Stimulated activated CD4-positive, alpha-beta T cell treated with anti-CD3 and anti-CD28 coated beads, TNF-alpha, amount 100 ng/mL, for 24 hours (primary cell): Measurements from ENCODE around the gene PRDX1.
"Not testable (repeated sequence)": the region's sequence is repeated elsewhere in the genome, so short reads cannot be mapped to it uniquely, and the experiment has no call there.

Experiments
- DNase-seq, 3 experiments: peaks; one replicate each; pipeline ENCODE4 v3.0.0-alpha.2; 2020; ENCODE audit warnings: low read depth in 3 of 3

Gene PRDX1

DNA sequence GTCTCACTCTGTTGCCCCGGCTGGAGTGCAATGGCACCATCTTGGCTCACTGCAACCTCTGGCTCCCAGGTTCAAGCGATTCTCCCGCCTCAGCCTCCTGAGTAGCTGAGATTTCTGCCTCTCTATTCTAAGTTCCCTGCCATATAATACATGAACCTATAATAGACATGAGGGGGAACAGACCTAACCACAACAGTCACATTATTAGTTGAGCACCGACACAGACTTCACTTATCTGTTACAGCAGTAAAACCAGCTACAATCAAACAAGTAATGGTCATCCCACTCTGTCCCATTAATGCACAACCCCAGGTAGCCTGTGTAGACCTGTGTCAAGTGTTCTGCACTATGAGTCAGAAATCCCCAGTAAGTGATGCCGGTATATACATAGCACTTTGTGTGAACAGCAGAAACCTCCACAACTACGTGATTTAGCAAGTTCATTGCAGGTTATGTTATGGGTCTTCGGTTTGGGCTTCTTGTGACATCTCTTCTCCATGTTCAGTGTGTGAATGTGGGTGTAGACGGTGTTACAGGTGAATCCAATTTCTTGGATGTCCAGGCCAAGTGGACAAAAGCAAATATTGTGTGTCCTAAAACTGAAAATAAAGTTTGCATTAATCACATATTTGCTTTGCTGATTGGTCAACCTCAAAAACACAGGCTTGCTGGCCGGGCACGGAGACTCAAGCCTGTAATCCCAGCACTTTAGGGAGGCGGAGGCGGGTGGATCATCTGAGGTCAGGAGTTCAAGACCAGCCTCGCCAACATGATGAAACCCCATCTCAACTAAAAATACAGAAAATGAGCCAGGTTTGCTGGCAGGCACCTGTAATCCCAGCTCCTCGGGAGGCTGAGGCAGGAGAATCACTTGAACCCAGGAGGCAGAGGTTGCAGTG lies 18.0 kb downstream of the PRDX1 start:
- DNase-seq: no peak

DNA sequence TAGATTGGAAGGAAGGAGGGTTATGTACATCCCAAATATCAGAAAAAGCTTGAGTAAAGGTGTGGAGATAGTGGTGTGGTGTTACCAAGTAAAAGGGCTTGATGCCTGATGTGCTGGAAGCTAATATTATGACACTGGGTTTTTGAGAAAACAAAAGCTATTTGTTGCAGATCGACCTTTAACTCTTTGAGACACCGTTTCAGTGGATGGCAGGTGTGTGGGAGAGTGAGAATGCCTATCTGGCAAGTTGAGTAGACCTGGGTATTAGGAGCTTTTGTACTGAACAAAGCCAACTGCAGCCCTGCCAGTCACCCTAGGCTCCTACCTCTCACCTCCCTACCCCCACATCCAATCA lies 20.2 kb downstream of the PRDX1 start:
- DNase-seq: no peak

DNA sequence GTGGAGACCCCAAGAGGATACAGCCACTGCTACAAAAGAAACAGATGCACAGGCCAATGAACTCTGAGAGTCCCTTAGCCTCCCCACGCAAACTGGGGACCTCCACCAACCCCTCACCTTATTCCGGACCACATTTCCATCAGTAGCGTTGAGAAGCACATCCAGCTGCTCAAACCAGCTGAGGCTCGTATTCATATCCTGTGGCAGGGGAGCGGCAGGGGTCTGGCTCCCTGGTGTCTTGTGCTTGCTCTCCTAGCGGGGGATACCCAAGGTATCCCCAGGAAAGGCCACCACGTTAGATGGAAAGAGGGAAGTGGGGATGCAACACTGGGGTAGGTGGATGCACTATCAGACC lies 22.3 kb downstream of the PRDX1 start:
- DNase-seq: no peak

DNA sequence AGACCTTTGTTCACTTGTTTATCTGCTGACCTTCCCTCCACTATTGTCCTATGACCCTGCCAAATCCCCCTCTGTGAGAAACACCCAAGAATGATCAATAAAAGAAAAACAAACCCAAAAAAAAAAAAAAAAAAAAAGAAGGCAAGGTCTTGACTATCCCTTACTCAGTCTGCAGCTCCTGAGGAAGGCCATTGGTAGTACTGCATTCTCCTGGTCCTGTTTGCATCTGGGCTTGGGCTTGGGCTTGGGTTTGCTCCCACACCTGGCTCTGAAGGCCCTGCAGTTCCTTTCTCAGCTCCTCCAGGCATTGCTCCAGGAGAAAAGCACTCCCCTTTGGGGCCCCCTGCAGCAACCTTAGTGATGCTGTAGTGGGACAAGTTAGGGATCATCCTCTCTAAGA lies 23.4 kb downstream of the PRDX1 start:
- no peak for DNase-seq

DNA sequence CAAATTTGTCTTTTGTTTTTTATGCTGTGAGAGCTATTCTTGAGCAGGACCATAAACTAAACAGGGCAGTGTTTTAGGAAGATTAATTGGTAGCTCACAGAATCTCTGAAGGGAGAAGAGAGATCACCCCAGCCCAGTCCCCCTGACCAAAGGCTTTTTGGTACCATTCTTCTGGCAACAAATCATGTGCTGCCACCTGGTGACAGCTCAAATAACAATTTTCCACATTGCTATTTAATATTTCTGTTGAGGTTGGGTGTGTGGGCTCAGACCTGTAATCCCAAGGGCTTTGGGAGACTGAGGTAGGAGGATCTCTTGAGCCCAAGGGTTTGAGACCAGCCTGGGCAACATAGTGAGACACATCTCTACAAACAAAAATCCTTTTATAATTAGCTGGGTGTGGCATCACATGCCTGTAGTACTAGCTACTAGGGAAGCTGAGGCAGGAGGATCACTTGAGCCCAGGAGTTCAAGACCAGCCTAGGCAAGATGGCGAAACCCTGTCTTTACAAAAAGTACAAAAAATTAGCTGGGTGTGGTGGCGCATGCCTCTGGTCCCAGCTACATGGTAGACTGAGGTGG lies 28.5 kb downstream of the PRDX1 start:
- peak in 1 of 3 experiments; percentile 34 for DNase-seq

DNA sequence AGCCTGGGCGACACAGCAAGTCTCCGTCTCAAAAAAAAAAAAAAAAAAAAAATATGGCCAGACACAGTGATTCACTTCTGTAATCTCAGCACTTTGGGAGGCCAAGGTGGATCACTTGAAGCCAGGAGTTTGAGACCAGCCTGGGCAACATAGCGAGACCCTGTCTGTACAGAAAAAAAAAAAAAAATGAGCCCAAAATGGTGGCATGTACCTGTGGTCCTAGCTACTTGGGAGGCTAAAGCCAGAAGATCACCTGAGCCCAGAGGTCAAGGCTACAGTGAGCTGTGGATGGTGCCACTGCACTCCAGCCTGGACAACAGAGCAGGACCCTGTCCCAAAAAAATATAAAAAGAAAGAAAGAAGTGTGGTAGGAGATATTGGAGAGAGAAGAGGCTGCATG lies 29.0 kb downstream of the PRDX1 start:
- DNase-seq: no peak

DNA sequence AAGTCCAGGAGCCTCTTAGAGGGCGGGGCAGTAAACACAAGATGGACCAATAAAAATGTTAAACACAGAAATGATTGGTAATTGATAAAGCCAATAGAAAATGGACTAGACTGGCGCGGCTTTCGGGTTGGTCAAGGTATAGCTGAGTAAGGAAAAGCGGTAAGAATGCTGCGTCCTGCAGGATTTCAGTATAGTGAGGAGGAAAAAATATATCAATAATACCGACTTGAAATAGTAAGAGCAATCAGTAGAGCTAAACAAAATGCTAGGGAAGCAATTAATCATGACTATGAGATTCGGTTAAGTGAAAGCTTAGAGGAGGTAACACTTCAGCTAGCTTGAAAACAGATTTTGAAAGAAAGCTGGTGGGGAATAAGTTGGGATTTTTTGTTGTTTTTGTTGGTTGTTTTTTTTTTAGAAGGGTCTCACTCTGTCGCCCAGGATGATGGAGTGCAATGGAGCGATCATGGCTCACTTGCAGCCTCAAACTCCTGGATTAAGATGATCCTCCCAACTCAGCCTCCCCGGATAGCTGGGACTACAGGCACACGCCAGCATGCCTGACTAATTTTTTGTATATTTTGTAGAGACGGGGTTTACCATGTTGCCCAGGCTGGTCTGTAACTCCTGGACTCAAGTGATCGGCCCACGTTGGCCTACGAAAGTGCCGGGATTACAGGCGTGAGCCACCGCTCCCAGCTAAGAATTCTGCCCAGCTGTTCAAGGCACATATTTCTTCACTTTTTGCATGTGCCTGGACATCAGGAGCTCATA lies 30.0 kb downstream of the PRDX1 start:
- DNase-seq: no peak

DNA sequence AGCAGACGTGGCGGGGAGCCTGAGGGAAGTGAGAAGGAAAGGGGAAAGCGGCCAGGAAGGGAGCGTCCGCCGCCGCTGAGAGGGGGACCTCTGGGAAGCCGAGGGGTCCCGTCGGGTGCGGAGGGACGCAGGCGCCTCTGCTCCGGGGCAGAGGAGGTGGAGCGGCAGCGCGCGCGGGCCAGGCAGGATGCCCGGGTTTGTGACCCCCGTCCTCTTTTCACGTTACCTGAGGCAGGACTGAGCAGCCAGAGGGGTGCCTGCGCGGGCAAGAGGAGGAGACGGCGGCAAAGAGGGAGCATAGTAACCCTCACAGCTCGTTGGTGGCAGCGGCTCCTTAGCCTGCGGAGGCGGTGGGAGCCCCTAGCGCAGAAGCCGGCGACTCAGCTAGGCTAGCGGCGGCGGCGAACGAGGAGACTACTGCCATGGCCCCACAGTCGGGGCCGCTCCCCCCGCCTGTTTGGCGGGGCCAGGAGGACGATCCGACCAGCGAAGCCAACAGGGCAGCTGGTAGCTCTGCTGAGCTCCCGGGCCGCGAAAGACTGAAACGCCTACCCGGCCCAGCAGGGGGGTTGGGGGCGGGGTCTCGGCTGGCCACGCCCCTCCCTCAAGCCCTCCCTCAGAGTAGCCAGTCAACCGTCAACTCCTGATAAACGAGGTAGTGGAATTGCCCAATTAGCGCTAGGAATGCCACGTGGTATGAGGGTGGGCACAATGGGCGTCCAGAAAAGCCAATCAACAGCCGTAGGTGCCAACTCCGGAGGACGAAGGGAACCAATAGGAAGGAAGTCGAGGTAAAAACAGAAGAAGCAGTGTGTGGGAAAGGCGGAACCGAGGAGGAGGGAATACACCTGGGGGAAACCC lies 30.8 kb downstream of the PRDX1 start, which contains the start of gene TESK2:
Gene TESK2, minus strand, starts transcription at position 538 of the 861 bp plus-strand sequence. CDS start 33,378 bp downstream, outside the sequence.
- DNase-seq: peak; percentile 88 to 94 (median 94)

DNA sequence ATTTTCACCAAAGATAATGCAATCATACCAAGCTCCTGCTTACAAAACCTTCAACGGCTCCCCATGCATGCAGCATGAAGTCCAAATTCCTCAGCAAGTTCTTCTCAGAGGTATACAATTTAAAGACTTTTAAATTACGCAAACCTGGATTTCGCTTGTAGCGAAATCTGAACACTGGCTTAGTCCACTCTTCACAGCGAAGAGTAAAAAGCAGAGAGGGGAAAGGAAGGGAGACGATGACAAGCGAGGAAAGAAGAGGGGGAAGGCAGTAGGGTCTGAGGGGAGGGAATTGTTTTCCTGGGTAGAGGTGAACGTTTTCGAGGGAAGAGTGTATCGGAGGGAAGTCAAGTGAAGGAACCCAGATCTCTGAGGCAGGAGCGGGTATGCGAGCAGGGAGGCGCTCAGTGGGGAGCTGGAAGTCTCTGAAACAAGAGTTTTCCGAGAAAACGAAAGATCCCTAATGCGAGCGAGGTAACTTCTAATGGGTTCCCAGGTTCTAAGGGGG lies 31.5 kb downstream of the PRDX1 start:
- no peak for DNase-seq

DNA sequence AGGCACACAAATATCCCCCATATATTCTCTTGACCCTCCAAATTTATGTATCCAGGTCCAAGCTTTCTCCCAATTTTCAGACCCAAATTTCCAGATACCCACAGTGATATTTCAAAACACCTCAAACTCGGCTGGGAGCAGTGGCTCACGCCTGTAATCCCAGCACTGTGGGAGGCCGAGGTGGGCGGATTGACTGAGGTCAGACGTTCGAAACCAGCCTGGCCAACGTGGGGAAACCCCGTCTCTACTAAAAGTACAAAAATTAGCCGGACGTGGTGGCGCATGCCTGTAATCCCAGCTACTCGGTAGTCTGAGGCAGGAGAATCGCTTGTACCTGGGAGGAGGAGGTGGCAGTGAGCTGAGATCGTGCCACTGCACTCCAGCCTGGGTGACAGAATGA lies 32.3 kb downstream of the PRDX1 start:
- DNase-seq: peak in 2 of 3 experiments; percentile 28 to 58

DNA sequence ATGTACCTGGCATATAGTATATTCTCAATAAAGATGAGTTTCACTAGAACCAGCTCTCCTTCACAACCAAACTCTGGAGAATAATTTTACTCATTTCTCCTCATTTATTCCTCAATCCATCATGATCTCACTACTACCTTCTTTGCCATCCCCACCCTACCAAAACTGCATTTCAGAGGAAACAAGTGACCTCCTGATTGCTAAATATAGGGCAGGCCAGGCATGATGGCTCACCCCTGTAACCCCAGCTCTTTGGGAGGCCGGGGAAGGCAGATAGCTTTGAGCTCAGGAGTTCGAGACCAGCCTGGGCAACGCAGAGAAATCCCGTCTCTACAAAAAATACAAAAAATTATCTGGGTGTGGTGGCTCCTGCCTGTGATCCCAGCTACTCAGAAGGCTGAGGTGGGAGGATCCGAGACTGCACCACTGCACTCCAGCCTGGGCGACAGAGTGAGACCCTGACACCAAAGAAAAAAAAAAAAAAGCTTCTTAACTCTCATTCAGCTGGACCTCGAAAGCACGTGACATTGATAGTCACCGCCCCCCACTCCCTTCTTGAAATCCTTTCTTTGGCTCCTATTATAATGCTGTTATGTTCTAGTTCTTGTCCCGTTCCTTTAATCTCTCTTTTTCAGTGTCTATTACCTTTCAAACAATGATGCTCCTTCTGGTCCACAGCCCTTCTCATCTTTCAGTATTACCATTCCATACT lies 32.9 kb downstream of the PRDX1 start:
- DNase-seq: no peak

DNA sequence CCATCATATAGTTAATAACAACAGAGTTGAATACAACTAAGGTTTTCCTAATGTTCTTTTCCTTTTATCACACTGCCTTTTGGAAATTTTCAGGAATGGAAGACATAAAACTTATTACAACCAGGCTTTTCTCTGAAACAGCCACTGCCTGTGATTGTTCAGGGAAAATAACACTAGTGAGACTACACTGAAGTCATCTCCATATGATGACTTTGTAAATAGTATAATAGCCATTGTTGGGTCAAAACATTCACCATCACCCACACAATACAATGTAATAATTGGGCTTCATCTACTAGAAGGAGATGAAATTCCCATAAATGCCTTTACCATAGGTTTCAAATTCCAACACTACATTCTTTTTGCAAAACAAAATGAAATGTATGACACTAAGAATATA lies 35.7 kb downstream of the PRDX1 start:
- no peak for DNase-seq

DNA sequence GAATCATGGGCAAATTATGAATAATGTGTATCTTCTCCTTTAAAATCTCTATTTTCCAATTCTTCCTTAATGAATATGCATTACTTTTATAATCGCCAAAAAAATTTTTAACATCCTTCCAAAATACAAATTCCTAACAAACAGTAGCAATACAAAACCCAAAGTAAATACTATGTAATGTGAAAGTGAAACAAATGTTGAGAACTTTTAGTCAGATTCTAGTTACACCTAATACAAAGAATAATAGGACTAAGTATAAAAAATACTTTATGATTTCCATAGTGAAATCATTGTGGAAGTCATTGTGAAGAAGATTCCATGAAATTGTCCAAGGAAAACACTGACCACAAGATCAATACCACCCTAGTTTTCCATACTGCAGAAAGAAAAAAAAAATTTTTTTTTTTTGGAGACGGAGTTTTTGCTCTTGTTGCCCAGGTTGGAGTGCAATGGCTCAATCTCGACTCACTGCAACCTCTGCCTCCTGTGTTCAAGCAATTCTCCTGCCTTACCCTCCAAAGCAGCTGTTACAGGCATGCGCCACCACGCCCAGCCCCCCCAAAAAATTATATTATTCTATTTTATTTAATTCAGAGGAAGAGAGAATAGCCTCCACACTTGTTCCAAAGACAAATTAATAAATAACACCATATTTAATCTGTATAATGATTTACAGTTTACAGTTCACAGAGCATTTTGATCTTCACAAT lies 42.5 kb downstream of the PRDX1 start:
- no peak for DNase-seq

DNA sequence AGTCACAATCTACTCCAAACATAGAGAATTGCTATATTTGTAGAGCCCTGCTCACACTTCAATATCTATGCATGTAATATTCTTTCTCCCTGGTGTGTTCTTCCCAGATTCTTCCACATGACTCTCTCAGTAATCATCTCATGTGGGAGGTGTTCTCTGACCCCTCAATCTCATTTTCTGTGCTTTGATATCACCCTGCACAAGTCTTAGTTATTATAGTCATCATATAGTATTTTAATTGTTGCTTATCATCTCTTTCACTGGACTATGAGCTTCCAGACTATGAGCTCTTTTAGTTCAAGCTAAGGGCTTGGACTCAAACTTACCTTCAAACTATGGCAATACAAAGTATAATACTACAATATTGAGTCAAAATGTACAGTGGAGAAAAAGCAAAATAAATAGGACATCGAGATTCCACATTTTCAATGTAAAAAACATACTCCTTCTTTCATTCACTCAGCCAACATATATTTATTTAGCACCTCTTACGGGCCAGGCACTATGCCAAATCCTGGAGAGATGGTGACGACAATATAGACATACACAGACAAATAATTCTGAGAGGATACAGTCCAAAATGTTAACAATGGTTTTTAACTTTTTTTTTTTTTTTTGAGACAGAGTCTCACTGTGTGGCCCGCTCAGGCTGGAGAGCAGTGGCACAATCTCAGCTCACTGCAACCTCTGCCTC lies 43.4 kb downstream of the PRDX1 start:
- DNase-seq: no peak

DNA sequence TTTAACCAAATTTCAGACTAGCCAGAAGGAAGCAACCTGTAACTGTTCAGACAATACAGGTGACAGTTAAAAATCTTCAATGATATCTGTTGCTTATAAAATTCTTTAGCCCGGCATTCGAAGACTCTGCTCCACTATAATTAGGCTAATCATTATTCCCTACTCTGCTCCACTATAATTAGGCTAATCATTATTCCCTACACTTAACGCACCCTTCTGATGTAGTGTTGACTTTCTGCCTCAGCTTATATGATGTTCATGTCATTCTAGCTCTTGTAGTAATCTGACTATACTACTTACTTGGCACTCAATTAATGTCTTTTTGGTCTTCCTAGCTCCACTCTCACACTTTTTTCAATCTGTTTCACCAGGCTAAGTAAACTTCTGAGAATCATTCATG lies 44.0 kb downstream of the PRDX1 start:
- DNase-seq: no peak

DNA sequence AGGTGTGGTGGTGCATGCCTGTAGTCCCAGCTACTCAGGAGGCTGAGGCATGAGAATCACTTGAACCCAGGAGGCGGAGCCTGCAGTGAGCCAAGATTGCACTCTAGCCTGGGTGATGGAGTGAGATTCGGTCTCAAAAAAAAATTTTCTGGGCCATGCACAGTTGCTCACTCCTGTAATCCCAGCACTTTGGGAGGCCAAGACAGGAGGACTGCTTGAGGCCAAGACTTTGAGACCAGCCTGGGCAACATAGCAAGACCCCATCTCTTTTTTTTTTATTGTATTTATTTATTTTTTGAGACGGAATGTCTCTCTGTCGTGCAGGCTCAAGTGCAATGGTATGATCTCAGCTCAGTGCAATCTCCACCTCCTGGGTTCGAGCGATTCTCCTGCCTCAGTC lies 47.5 kb downstream of the PRDX1 start:
- not testable (repeated sequence) for DNase-seq

DNA sequence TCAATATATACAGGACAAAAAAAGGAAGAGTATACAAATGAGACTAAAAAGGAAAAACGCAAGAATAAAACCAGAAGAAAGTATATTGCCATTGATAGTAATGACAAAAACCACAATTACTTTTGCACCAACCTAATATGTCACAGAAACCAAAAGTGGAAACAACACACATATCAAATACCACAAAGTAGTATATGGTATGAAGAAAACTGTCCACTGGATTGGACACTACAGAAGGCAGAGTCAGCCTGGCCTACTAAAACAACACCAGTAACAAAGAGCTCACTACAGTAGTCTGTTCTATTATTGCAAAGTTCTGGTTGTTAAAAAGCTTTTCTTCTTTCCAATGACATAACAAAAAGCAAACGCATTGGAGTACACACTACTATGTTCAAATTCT lies 48.4 kb downstream of the PRDX1 start:
- no peak for DNase-seq

DNA sequence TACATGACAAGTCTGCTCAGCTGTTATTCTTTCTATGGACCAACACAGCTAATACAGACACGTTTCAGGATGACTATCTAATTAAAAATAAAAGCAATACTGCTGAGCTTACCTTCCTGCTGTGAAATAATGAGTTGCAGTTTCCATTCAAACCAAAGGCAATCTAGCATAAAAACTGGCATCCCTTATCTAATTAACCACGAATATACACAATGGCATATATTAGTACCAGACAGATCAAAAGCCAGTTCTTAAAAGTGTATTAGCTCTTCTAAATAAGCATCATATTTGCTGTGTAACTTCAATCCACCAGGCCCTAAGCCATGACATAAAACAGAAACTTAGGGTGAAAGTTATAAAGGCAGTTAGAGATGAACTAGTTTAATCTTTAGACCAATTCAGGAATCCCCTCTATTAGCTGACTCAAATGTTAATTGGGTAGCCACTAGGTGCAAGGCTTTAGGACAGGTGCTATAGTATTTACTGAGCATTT lies 51.3 kb downstream of the PRDX1 start:
- DNase-seq: no peak

DNA sequence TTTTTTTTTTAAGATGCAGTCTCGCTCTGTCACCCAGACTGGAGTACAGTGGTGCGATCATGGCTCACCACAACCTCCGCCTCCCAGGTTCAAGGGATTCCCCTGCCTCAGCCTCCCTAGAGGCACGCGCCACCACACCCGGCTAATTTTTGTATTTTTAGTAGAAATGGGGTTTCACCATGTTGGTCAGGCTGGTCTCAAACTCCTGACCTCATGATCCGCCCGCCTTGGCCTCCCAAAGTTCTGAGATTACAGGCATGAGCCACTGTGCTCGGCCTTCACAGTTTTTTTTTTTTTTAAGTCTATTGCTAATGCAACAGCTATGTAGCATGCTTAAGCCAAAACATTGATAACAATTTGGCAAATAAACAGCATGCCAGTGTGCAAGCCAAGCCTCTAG lies 54.3 kb downstream of the PRDX1 start:
- DNase-seq: not testable (repeated sequence)
